GM12874 (cell line): ENCODE data around the gene P2RY10.

Experiments used
- CTCF ChIP-seq: IDR thresholded peaks from 2 replicates; pipeline ENCODE4 v1.5.1; 2011; ENCODE audit warnings: low read depth, mild to moderate bottlenecking, control low read depth, low read length, moderate library complexity; ENCODE audit not compliant: insufficient read depth

The P2RY10 gene

GRCh38 chrX:78950009-78950835, 5.0 kb downstream of the P2RY10 start:
- no peak for TF ChIP-seq CTCF

- no peak for TF ChIP-seq CTCF
These were observed 12.0 kb downstream of the P2RY10 start for GRCh38 chrX:78957049-78957767.

- TF ChIP-seq CTCF, result no peak
These were observed 12.6 kb downstream of the P2RY10 start for GRCh38 chrX:78957768-78958130.

GRCh38 chrX:78958419-78959116, 13.4 kb downstream of the P2RY10 start:
- no peak for TF ChIP-seq CTCF

GRCh38 chrX:78960888-78961287, 15.7 kb downstream of the P2RY10 start:
- no peak for TF ChIP-seq CTCF

GRCh38 chrX:78964598-78964997, 19.4 kb downstream of the P2RY10 start:
- TF ChIP-seq CTCF, result no peak

GRCh38 chrX:78979789-78980464, 34.7 kb downstream of the P2RY10 start:
- TF ChIP-seq CTCF, result no peak
